ENCODE results near the gene RASL10B. TPM values are rescaled to one million over a fixed set of nuclear protein-coding genes. Genes with fewer than 3 reads are reported as not detected.

The RASL10B gene
- total RNA-seq, 1 donor = 12.1 TPM

DNA sequence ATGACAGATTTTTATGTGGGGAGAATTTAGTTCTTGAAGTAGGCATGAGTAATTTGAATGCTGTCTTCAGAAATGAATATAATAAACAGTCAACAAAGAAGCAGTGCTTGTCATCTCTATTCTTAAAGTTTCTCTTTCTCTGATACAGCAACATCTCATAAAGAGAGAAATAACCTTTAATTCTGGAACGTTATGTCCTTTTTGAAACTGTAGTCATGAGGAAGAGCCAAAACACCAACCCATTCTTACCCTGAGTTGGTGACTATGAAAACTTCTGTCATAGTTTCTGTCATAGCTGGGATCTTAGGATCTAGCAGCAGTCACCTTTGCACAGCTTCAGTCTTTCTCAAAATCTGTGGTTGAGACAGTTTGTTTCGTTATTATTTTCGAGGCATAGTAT, 15.3 kb upstream of the RASL10B start:
- DNase-seq (ENCODE audit: low read depth) = no peak
- TF ChIP-seq, protein P1, sequence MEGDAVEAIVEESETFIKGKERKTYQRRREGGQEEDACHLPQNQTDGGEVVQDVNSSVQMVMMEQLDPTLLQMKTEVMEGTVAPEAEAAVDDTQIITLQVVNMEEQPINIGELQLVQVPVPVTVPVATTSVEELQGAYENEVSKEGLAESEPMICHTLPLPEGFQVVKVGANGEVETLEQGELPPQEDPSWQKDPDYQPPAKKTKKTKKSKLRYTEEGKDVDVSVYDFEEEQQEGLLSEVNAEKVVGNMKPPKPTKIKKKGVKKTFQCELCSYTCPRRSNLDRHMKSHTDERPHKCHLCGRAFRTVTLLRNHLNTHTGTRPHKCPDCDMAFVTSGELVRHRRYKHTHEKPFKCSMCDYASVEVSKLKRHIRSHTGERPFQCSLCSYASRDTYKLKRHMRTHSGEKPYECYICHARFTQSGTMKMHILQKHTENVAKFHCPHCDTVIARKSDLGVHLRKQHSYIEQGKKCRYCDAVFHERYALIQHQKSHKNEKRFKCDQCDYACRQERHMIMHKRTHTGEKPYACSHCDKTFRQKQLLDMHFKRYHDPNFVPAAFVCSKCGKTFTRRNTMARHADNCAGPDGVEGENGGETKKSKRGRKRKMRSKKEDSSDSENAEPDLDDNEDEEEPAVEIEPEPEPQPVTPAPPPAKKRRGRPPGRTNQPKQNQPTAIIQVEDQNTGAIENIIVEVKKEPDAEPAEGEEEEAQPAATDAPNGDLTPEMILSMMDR (IDR thresholded peaks at IDR 0.05; ENCODE audit: insufficient read depth, low read depth, low read length) = no peak
- no peak overlapping the region for H3K4me3 ChIP-seq (ENCODE audit: low read depth, low read length)

DNA sequence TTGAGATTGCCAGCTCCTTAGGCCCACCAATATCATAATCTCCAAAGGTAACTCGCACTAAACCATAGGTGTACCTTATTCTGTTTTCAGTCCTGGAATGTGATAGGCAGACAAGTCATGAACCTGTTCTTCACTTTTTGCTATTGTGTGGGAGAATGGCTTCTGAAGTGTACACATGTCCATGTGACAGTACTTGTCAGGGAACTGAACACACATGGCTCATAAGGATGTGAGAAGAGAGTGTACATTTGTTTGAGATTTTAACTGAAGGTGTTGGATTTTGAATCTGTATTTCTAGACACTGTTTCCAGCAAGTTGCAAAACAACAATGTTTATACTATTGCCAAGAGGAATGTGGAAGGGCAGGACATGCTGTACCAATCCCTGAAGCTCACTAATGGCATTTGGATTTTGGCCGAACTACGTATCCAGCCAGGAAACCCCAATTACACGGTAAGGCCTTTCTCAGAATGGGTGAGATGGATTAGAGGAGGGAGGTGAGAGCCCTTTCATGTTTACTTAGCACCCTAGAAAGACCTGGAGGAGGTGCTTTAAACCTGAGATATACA, 14.5 kb upstream of the RASL10B start:
- peak; percentile 86 for DNase-seq (ENCODE audit: low read depth)
- H3K4me3 ChIP-seq (ENCODE audit: low read depth, low read length) = no peak overlapping the region
- TF ChIP-seq, protein P1 (IDR thresholded peaks at IDR 0.05; ENCODE audit: insufficient read depth, low read depth, low read length) = no peak

DNA sequence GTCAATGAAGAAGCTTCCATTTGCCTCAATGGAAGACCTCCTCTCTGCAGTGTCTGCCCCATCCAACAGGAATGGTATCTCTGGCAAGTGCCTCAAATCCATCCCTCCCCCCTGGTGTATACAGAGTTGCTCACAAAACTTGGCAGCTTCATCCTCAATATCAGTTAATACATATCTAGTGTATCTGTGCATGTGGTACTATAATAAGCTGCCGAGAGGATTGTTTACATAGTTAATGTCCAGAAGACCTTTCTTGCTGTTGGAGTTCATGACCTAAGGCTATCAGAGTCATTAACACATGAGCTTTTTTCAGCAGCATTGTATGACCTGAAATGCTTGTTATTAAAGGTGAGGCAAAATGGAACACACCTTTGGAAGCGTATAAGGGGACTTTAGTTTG, 14.0 kb upstream of the RASL10B start:
- no peak overlapping the region for H3K4me3 ChIP-seq (ENCODE audit: low read depth, low read length)
- TF ChIP-seq, protein P1 (IDR thresholded peaks at IDR 0.05; ENCODE audit: insufficient read depth, low read depth, low read length) = no peak
- peak; percentile 67 for DNase-seq (ENCODE audit: low read depth)

DNA sequence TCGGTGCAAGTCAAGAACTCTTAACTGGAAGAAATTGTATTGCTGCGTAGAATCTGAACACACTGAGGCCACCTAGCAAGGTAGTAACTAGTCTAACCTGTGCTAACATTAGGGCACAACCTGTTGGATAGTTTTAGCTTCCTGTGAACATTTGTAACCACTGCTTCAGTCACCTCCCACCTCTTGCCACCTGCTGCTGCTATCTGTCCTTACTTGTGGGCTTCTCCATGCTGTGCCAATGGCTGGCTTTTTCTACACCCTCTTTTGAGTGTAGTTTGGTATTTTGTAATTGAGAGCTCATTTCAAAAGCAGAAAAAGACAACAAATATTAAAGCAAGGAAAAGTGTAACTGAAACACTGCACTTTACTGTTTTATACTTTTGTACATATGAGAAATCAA, 7.7 kb upstream of the RASL10B start:
- TF ChIP-seq, protein P1 (IDR thresholded peaks at IDR 0.05; ENCODE audit: insufficient read depth, low read depth, low read length) = no peak
- DNase-seq (ENCODE audit: low read depth) = no peak
- H3K4me3 ChIP-seq (ENCODE audit: low read depth, low read length) = no peak overlapping the region

DNA sequence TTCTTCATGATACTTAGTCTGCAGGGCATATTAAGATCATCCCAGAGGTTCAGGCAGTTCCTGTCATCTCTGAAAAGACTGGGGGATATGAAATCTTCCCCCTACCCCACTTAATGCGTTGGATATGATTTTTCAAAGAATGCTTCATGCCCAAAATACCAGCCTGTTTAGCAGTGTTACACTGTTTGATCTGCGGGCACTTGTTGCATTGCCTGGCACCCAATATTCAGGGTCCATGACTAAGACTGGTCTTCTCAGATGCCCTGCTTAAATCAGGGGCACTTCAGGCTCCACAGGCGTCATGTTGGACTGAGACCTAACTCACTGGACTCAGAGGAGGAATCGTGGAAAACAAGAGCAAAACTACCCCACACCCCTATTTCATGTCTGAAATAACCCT, 6.4 kb upstream of the RASL10B start:
- no peak for DNase-seq (ENCODE audit: low read depth)
- H3K4me3 ChIP-seq (ENCODE audit: low read depth, low read length) = no peak overlapping the region
- TF ChIP-seq, protein P1 (IDR thresholded peaks at IDR 0.05; ENCODE audit: insufficient read depth, low read depth, low read length) = no peak

DNA sequence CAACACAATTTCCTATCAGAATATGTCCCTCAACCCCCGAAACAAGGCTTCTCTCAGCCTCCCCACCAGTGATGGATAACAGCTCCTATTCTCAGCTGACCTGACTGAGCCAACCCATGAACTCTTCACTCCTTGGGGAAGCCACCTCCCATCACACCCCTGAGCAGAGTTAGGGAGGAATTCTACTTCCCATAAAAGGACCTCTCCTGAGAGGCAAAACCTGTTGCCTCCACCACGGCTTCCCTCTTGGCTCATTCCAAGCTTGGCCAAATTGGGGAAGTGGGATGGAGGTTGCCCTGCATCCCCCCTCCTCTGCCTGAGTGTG, 5.7 kb upstream of the RASL10B start:
- TF ChIP-seq, protein P1 (IDR thresholded peaks at IDR 0.05; ENCODE audit: insufficient read depth, low read depth, low read length) = no peak
- peak overlapping the region; percentile 4 for H3K4me3 ChIP-seq (ENCODE audit: low read depth, low read length)
- DNase-seq (ENCODE audit: low read depth) = peak; percentile 38
